ENCODE measurements around the gene PSMB2. TPM values are rescaled to one million over a fixed set of nuclear protein-coding genes. Genes with fewer than 3 reads are reported as not detected.
A peak's percentile ranks its signal among the peaks of the same experiment; 100 is the strongest.

PSMB2 gene
- total RNA-seq, 1 experiment from 2014 or later, result 82.6 TPM

DNA sequence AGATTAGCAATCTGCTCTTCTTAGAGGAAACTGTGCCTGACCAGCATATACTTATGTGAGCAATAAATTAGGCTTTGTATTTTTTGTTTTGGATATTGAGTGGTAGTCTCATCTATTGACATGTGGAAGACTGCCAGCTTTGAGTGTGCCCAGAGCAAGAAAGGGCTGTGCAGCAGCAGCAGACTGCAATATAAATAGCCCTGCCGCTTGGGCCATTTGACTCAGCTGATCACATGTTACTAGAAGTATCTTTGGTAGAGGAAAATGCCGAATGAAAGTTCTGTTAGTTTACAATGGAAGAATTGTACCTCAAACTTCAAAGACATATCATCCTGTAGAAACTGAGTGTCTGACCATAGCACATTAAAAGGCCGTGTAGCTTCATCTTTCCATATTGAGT lies 9.1 kb upstream of the PSMB2 start:
- TF ChIP-seq CTCF (IDR thresholded peaks at IDR 0.05; ENCODE audit: unreplicated experiment), result no peak
- intact Hi-C loops (cut with micrococcal nuclease), result no loop called here
- DNase-seq (ENCODE audit: unreplicated experiment), result no peak
- Mint-ChIP-seq H3K27me3 (ENCODE audit: insufficient read depth, unreplicated experiment) (peaks cover 51% of the 10 kb centered on the region), H3K9me3 (ENCODE audit: unreplicated experiment) (no peaks in the 10 kb centered on the region), H3K4me1 (ENCODE audit: insufficient read depth, unreplicated experiment) (no peaks in the 10 kb centered on the region), H3K4me3 (ENCODE audit: unreplicated experiment) (no peak overlapping the region), H3K27ac (ENCODE audit: low read depth, unreplicated experiment) (no peak overlapping the region), H3K36me3 (ENCODE audit: insufficient read depth, unreplicated experiment) (no peaks in the 10 kb centered on the region)
- POLR2A ChIA-PET, result no interaction called here
- BruUV-seq (replicated peaks), result no TSS peak
- CTCF ChIA-PET, result interaction anchor here (0.6 kb wide), 1 partner anchor 76 kb away, joined by 4 read pairs; no protein-coding TSS in a partner anchor

DNA sequence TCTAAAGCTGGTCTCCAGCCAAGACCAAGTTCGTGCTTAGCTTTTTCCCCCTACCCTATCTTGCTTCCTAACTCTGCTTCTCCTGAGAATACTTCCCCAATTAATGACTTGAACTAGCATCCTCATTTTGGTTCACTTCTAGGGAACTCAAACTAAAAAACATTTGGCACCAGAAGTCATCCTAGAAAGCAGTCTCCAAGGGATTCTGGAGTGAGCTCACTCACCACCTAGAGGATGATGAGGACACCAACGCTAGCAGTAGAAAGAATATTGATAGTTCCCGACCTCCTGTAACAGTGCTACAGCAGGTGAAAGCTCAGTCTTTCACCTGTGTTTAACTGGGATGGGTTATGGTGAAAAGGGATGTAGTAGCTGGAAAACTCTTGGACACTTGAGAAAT lies 4.7 kb upstream of the PSMB2 start:
- no TSS peak for BruUV-seq (replicated peaks)
- POLR2A ChIA-PET, result interaction anchor here (0.7 to 1.6 kb wide), 2 partner anchors 27 to 70 kb away, joined by 5 read pairs; no protein-coding TSS in a partner anchor
- Mint-ChIP-seq H3K4me3 (ENCODE audit: unreplicated experiment) (no peak overlapping the region), H3K36me3 (ENCODE audit: insufficient read depth, unreplicated experiment) (peaks cover 14% of the 10 kb centered on the region), H3K27me3 (ENCODE audit: insufficient read depth, unreplicated experiment) (peaks cover 26% of the 10 kb centered on the region), H3K4me1 (ENCODE audit: insufficient read depth, unreplicated experiment) (no peaks in the 10 kb centered on the region), H3K27ac (ENCODE audit: low read depth, unreplicated experiment) (no peak overlapping the region), H3K9me3 (ENCODE audit: unreplicated experiment) (no peaks in the 10 kb centered on the region)
- DNase-seq (ENCODE audit: unreplicated experiment), result peak; percentile 17
- intact Hi-C loops (cut with micrococcal nuclease), result no loop called here
- CTCF ChIA-PET, result interaction anchor here (0.6 to 3.3 kb wide), 8 partner anchors 17 to 195 kb away, joined by 3 to 14 read pairs (median 6); no protein-coding TSS in a partner anchor
- no peak for TF ChIP-seq CTCF (IDR thresholded peaks at IDR 0.05; ENCODE audit: unreplicated experiment)

GRCh38 chr1:35644204-35644603 lies 2.9 kb upstream of the PSMB2 start:
- ChIA-PET POLR2A (interaction anchor here (1.4 kb wide), 1 partner anchor 13 kb away, joined by 6 read pairs; no protein-coding TSS in a partner anchor), CTCF (interaction anchor here (0.7 to 3.3 kb wide), 7 partner anchors 29 to 673 kb away, joined by 3 to 14 read pairs (median 6); no protein-coding TSS in a partner anchor)
- Mint-ChIP-seq H3K36me3 (ENCODE audit: insufficient read depth, unreplicated experiment) (peaks cover 20% of the 10 kb centered on the region), H3K27me3 (ENCODE audit: insufficient read depth, unreplicated experiment) (peaks cover 19% of the 10 kb centered on the region), H3K27ac (ENCODE audit: low read depth, unreplicated experiment) (no peak overlapping the region), H3K4me1 (ENCODE audit: insufficient read depth, unreplicated experiment) (no peaks in the 10 kb centered on the region), H3K9me3 (ENCODE audit: unreplicated experiment) (no peaks in the 10 kb centered on the region), H3K4me3 (ENCODE audit: unreplicated experiment) (no peak overlapping the region)
- intact Hi-C loops (cut with micrococcal nuclease), result loop anchor here (5.0 kb wide), 1 partner anchor 77 kb away; no protein-coding TSS in a partner anchor
- TF ChIP-seq CTCF (IDR thresholded peaks at IDR 0.05; ENCODE audit: unreplicated experiment), result no peak
- no peak for DNase-seq (ENCODE audit: unreplicated experiment)
- BruUV-seq (replicated peaks), result no TSS peak

DNA sequence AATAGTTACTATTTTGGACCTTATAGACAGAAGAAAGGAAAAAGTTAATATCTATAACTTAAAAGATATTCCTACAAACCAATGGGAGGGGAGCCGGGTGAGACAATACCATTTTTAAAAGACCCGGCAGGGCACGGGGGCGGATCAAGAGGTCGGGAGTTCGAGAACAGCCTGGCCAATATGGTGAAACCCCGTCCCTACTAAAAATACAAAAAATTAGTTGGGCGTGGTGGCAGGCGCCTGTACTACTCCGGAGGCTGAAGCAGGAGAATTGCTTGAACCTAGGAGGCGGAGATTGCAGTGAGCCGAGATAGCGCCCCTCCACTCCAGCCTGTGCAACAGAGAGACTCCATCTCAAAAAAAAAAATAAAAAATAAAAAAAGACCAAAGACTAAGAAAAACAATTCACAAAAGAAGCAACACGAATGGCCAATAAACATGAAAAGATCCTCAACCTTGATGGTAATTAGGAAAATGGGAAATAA lies 1.2 kb upstream of the PSMB2 start:
- ChIA-PET POLR2A (interaction anchor here (0.6 to 1.2 kb wide), 5 partner anchors 70 to 193 kb away, joined by 3 to 4 read pairs (median 4); partner anchors contain the start of genes C1orf216 and CLSPN), CTCF (no interaction called here)
- Mint-ChIP-seq H3K4me1 (ENCODE audit: insufficient read depth, unreplicated experiment) (peaks cover 6% of the 10 kb centered on the region), H3K9me3 (ENCODE audit: unreplicated experiment) (no peaks in the 10 kb centered on the region), H3K4me3 (ENCODE audit: unreplicated experiment) (peak overlapping the region; percentile 99), H3K27me3 (ENCODE audit: insufficient read depth, unreplicated experiment) (peaks cover 19% of the 10 kb centered on the region), H3K27ac (ENCODE audit: low read depth, unreplicated experiment) (peak overlapping the region; percentile 100), H3K36me3 (ENCODE audit: insufficient read depth, unreplicated experiment) (peaks cover 30% of the 10 kb centered on the region)
- no peak for DNase-seq (ENCODE audit: unreplicated experiment)
- intact Hi-C loops (cut with micrococcal nuclease), result loop anchor here (5.0 kb wide), 1 partner anchor 75 kb away; no protein-coding TSS in a partner anchor
- TF ChIP-seq CTCF (IDR thresholded peaks at IDR 0.05; ENCODE audit: unreplicated experiment), result no peak
- no TSS peak for BruUV-seq (replicated peaks)
